Pancreas (tissue), 10 donors: Measurements from ENCODE around the gene CNIH4. TPM values are rescaled to one million over a fixed set of nuclear protein-coding genes. Genes with fewer than 3 reads are reported as not detected.
"Not testable (repeated sequence)": the region's sequence is repeated elsewhere in the genome, so short reads cannot be mapped to it uniquely, and the experiment has no call there.

Source experiments
- ATAC-seq, 4 donors: fragments of 200-7000 bp; cut with Tn5 transposase; one replicate each; pipeline versions ENCODE4 v1.8.0 to v1.9.1; 2020; ENCODE audit warnings: mild to moderate bottlenecking in 4 of 4, moderate library complexity in 4 of 4
- DNase-seq, 6 donors: peaks; one replicate each; pipeline ENCODE4 v3.0.0-alpha.2; 2020
- FAIRE-seq: peaks from 2 replicates; lab custom pipeline; 2012; peaks lifted over from hg19 to GRCh38; lab: Jason Lieb, UNC
- H3K27ac ChIP-seq, 4 donors: fragments of 200-600 bp; sonication (generic); 1 replicate in 3 of 4; 2 replicates in 1 of 4; pipeline versions ENCODE4 v1.5.0 to v1.8.0; 2020
- H3K27me3 ChIP-seq, 4 donors: fragments of 200-600 bp; one replicate each; pipeline ENCODE4 v1.8.0; 2021
- H3K36me3 ChIP-seq, 3 donors: fragments of 200-600 bp; sonication (generic) in 1 of 3; one replicate each; pipeline versions ENCODE4 v1.5.0 to v1.8.0; 2020 to 2021
- H3K4me1 ChIP-seq, 3 donors: fragments of 200-600 bp; one replicate each; pipeline ENCODE4 v1.8.0; 2021
- H3K4me3 ChIP-seq, 4 donors: fragments of 200-600 bp; sonication (generic) in 2 of 4; one replicate each; pipeline versions ENCODE4 v1.5.0 to v1.8.0; 2020 to 2021
- H3K9me3 ChIP-seq, 4 donors: fragments of 200-600 bp; one replicate each; pipeline ENCODE4 v1.8.0; 2021
- CTCF ChIP-seq, 4 donors: fragments of 200-600 bp; sonication (generic) in 3 of 4; IDR thresholded peaks; one replicate each; pipeline versions ENCODE4 v1.5.0 to v1.8.0; 2021; ENCODE audit warnings: antibody characterized with exemption in 4 of 4
- WGBS, 2 donors: extraction: QIAGEN DNeasy Blood & Tissue Kit; methylation state at CpG; one replicate each; pipeline ENCODE4 v1.1.7; 2013; 5-methylcytosine and 5-hydroxymethylcytosine counted together
- intact Hi-C, 3 donors: fragments of 100-400 bp; cut with DNase I; formaldehyde crosslinking; loops; one replicate each; pipeline versions ENCODE4 v1.11.1 to v1.14.2; 2022
- polyA plus RNA-seq, 2 donors: library from polyadenylated mRNA; stranded (reverse); fragments of 200-250 nt; gene quantifications; one replicate each; pipeline ENCODE4 v1.2.3, GENCODE V29; 2013
- total RNA-seq, 6 donors: library from RNA; stranded (reverse); fragmentation: NEBNext Ultra II Directional in 4 of 6; extraction: Animal tissue kit (Norgen Biotek cat#: 25700) in 4 of 6; gene quantifications; one replicate each; pipeline versions ENCODE4 v1.2.1 to v1.2.4, GENCODE V29; 2021 to 2023
- donor health status: healthy with polysubstance abuse.
- donor health status: DM: no; HTN: no; CAD: no; lungs with moderate emphysema.
- donor health status: DM: no; HTN: no; CAD: no.
- donor health status: control.
- donor health status: control.
- donor health status: Bipolar disorder and iron deficiency.
- donor health status: DM: yes; HTN: yes; CAD: no.
- donor health status: DM: no; HTN: no; CAD: no.
- donor health status: DM: no; HTN: no; CAD: no.
- donor health status: DM: yes; HTN: yes; CAD: no.

The CNIH4 gene
- total and polyA plus RNA-seq, 8 donors = 8.0 to 17.9 (median 13.9) TPM

GRCh38 chr1:224343679-224344078 is 13.0 kb upstream of the CNIH4 start:
- DNase-seq (no peak), ATAC-seq (no peak), FAIRE-seq (no peak)
- intact Hi-C loops = no loop called here
- Histone ChIP-seq H3K4me1 (peaks cover 0 to 6% (median 5%) of the 10 kb centered on the region in 3 donors), H3K27ac (no peak overlapping the region), H3K9me3 (no peaks in the 10 kb centered on the region), H3K36me3 (no peaks in the 10 kb centered on the region), H3K27me3 (no peaks in the 10 kb centered on the region), H3K4me3 (no peak overlapping the region)
- WGBS, 2 donors = 35 to 57% methylated on average over 3 of the region's 3 CpGs
- TF ChIP-seq CTCF (IDR thresholded peaks at IDR 0.05) = no peak

GRCh38 chr1:224348137-224348536 is 8.5 kb upstream of the CNIH4 start:
- TF ChIP-seq CTCF (IDR thresholded peaks at IDR 0.05) = no peak
- no peak overlapping the region for H3K27ac ChIP-seq
- H3K4me3 ChIP-seq = no peak overlapping the region
- no peak for DNase-seq
- H3K36me3 ChIP-seq = no peaks in the 10 kb centered on the region
- ATAC-seq = no peak
- no peaks in the 10 kb centered on the region for H3K9me3 ChIP-seq
- H3K4me1 ChIP-seq = no peaks in the 10 kb centered on the region
- 83 to 91% methylated on average over 2 of the region's 2 CpGs for WGBS, 2 donors
- intact Hi-C loops = no loop called here
- no peak for FAIRE-seq
- no peaks in the 10 kb centered on the region for H3K27me3 ChIP-seq

- H3K27ac ChIP-seq, H3K36me3 ChIP-seq, H3K27me3 ChIP-seq, H3K4me3 ChIP-seq, ATAC-seq, H3K4me1 ChIP-seq, FAIRE-seq, H3K9me3 ChIP-seq, DNase-seq, intact Hi-C loops: not testable (repeated sequence)
- WGBS, 2 donors = 89 to 95% methylated on average over 30 of the region's 30 CpGs
Observed at GRCh38 chr1:224349716-224350115, 7.0 kb upstream of the CNIH4 start.

- ATAC-seq, intact Hi-C loops, H3K27me3 ChIP-seq, H3K27ac ChIP-seq, H3K4me1 ChIP-seq, FAIRE-seq, DNase-seq, H3K9me3 ChIP-seq, H3K4me3 ChIP-seq, H3K36me3 ChIP-seq: not testable (repeated sequence)
- WGBS, 2 donors = 92 to 93% methylated on average over 47 to 49 of the region's 49 CpGs
Observed at GRCh38 chr1:224352436-224353085, 4.1 kb upstream of the CNIH4 start.

GRCh38 chr1:224353975-224354925 is 2.4 kb upstream of the CNIH4 start:
- WGBS, 2 donors = 57 to 60% methylated on average over 5 of the region's 5 CpGs

More at GRCh38 chr1:224353975-224354925, 2.4 kb upstream of the CNIH4 start:
- Histone ChIP-seq H3K4me3 (no peak overlapping the region), H3K27ac (no peak overlapping the region), H3K4me1 (peaks cover 0 to 11% (median 10%) of the 10 kb centered on the region in 3 donors), H3K9me3 (no peaks in the 10 kb centered on the region), H3K27me3 (no peaks in the 10 kb centered on the region), H3K36me3 (no peaks in the 10 kb centered on the region)
- FAIRE-seq = no peak
- no peak for TF ChIP-seq CTCF (IDR thresholded peaks at IDR 0.05)
- no peak for ATAC-seq
- DNase-seq = no peak
- intact Hi-C loops = no loop called here
